ENCODE data around the gene AUTS2. TPM values are rescaled to one million over a fixed set of nuclear protein-coding genes. Genes with fewer than 3 reads are reported as not detected.

Gene AUTS2
- total and polyA plus RNA-seq, 2 donors (not counting 1 experiment from before 2014, with no cell fraction given) = 0.60 to 9.1 TPM

- TF ChIP-seq CTCF (conservative IDR thresholded peaks at IDR 0.05 in 1 of 2, IDR thresholded peaks at IDR 0.05 in 1 of 2; ENCODE audit: low read depth in 1 of 2, low read length in 2 of 2) = no peak
- TF ChIP-seq EZH2 (IDR thresholded peaks at IDR 0.05; ENCODE audit: low read length, missing control alignments) = no peak
- no peak overlapping the region for H3K27ac ChIP-seq (ENCODE audit: insufficient read depth, low read length)
- no peak overlapping the region for H3K9ac ChIP-seq (ENCODE audit: insufficient read depth, low read length)
- no peaks in the 10 kb centered on the region for H3K79me2 ChIP-seq (ENCODE audit: control insufficient read depth, insufficient read depth, low read length)
- H3K4me3 ChIP-seq (replicated peaks in 1 of 4; ENCODE audit: control extremely low read depth in 1 of 4, insufficient read depth in 1 of 4, low read depth in 3 of 4, low read length in 4 of 4) = no peak overlapping the region
- H3K27me3 ChIP-seq (ENCODE audit: control insufficient read depth, insufficient read depth, low read length) = no peaks in the 10 kb centered on the region
- no peak overlapping the region for H2AFZ ChIP-seq (ENCODE audit: low read length)
- H3K4me2 ChIP-seq (ENCODE audit: extremely low read depth, insufficient read depth, low read length) = no peak overlapping the region
- H4K20me1 ChIP-seq (ENCODE audit: control insufficient read depth, extremely low read depth, insufficient read depth, low read length) = no peaks in the 10 kb centered on the region
- no peak for DNase-seq (ENCODE audit: low read depth in 2 of 2)
- no peaks in the 10 kb centered on the region for H3K9me3 ChIP-seq (ENCODE audit: control insufficient read depth, insufficient read depth, low read depth, low read length)
- peaks cover 3% of the 10 kb centered on the region for H3K4me1 ChIP-seq (ENCODE audit: control insufficient read depth, extremely low read depth, insufficient read depth, low read length)
- H3K36me3 ChIP-seq (ENCODE audit: control insufficient read depth, insufficient read depth, low read length) = no peaks in the 10 kb centered on the region
These were observed 2.2 kb upstream of the AUTS2 start for GRCh38 chr7:69596056-69596455.

- H3K9ac ChIP-seq (ENCODE audit: insufficient read depth, low read length) = no peak overlapping the region
- H3K27me3 ChIP-seq (ENCODE audit: control insufficient read depth, insufficient read depth, low read length) = no peaks in the 10 kb centered on the region
- peak overlapping the region; percentile 39 to 60 (median 47) for H3K4me3 ChIP-seq (replicated peaks in 1 of 4; ENCODE audit: control extremely low read depth in 1 of 4, insufficient read depth in 1 of 4, low read depth in 3 of 4, low read length in 4 of 4)
- H2AFZ ChIP-seq (ENCODE audit: low read length) = no peak overlapping the region
- H3K27ac ChIP-seq (ENCODE audit: insufficient read depth, low read length) = no peak overlapping the region
- peaks cover 3% of the 10 kb centered on the region for H3K4me1 ChIP-seq (ENCODE audit: control insufficient read depth, extremely low read depth, insufficient read depth, low read length)
- no peaks in the 10 kb centered on the region for H4K20me1 ChIP-seq (ENCODE audit: control insufficient read depth, extremely low read depth, insufficient read depth, low read length)
- DNase-seq (ENCODE audit: low read depth in 2 of 2) = peak; percentile 11 to 14
- no peaks in the 10 kb centered on the region for H3K9me3 ChIP-seq (ENCODE audit: control insufficient read depth, insufficient read depth, low read depth, low read length)
- H3K79me2 ChIP-seq (ENCODE audit: control insufficient read depth, insufficient read depth, low read length) = no peaks in the 10 kb centered on the region
- TF ChIP-seq EZH2 (IDR thresholded peaks at IDR 0.05; ENCODE audit: low read length, missing control alignments) (no peak), CTCF (conservative IDR thresholded peaks at IDR 0.05 in 1 of 2, IDR thresholded peaks at IDR 0.05 in 1 of 2; ENCODE audit: low read depth in 1 of 2, low read length in 2 of 2) (no peak)
- H3K4me2 ChIP-seq (ENCODE audit: extremely low read depth, insufficient read depth, low read length) = peak overlapping the region; percentile 72
- H3K36me3 ChIP-seq (ENCODE audit: control insufficient read depth, insufficient read depth, low read length) = no peaks in the 10 kb centered on the region
These were observed 1.5 kb upstream of the AUTS2 start for GRCh38 chr7:69596723-69597277.

- peak overlapping the region; percentile 39 to 60 (median 47) for H3K4me3 ChIP-seq (replicated peaks in 1 of 4; ENCODE audit: control extremely low read depth in 1 of 4, insufficient read depth in 1 of 4, low read depth in 3 of 4, low read length in 4 of 4)
- no peaks in the 10 kb centered on the region for H4K20me1 ChIP-seq (ENCODE audit: control insufficient read depth, extremely low read depth, insufficient read depth, low read length)
- H3K27me3 ChIP-seq (ENCODE audit: control insufficient read depth, insufficient read depth, low read length) = no peaks in the 10 kb centered on the region
- peak overlapping the region; percentile 72 for H3K4me2 ChIP-seq (ENCODE audit: extremely low read depth, insufficient read depth, low read length)
- no peaks in the 10 kb centered on the region for H3K9me3 ChIP-seq (ENCODE audit: control insufficient read depth, insufficient read depth, low read depth, low read length)
- TF ChIP-seq CTCF (conservative IDR thresholded peaks at IDR 0.05 in 1 of 2, IDR thresholded peaks at IDR 0.05 in 1 of 2; ENCODE audit: low read depth in 1 of 2, low read length in 2 of 2) (no peak), EZH2 (IDR thresholded peaks at IDR 0.05; ENCODE audit: low read length, missing control alignments) (no peak)
- H3K9ac ChIP-seq (ENCODE audit: insufficient read depth, low read length) = peak overlapping the region; percentile 23
- no peak overlapping the region for H3K27ac ChIP-seq (ENCODE audit: insufficient read depth, low read length)
- H3K36me3 ChIP-seq (ENCODE audit: control insufficient read depth, insufficient read depth, low read length) = no peaks in the 10 kb centered on the region
- DNase-seq (ENCODE audit: low read depth in 2 of 2) = peak; percentile 11 to 29
- H3K79me2 ChIP-seq (ENCODE audit: control insufficient read depth, insufficient read depth, low read length) = no peaks in the 10 kb centered on the region
- peaks cover 3% of the 10 kb centered on the region for H3K4me1 ChIP-seq (ENCODE audit: control insufficient read depth, extremely low read depth, insufficient read depth, low read length)
- H2AFZ ChIP-seq (ENCODE audit: low read length) = peak overlapping the region; percentile 38
These were observed 798 bp upstream of the AUTS2 start for GRCh38 chr7:69597278-69598076.
